T-helper 17 cell (primary cell): ENCODE results near the gene BBS9. TPM values are rescaled to one million over a fixed set of nuclear protein-coding genes. Genes with fewer than 3 reads are reported as not detected.
"Not testable (repeated sequence)": the region's sequence is repeated elsewhere in the genome, so short reads cannot be mapped to it uniquely, and the experiment has no call there.

Source experiments
- ATAC-seq: fragments of 150-1000 bp; cut with Tn5 transposase; 2 replicates; pipeline ENCODE4 v1.10.0; 2021; ENCODE audit warnings: mild to moderate bottlenecking, moderate library complexity
- DNase-seq, 3 donors: peaks; one replicate each; pipeline versions ENCODE4 v3.0.0 to v3.0.0-alpha.2; 2020 to 2021
- H3K9me3 ChIP-seq: one replicate; pipeline ENCODE4 v1.7.0; 2013; ENCODE audit warnings: low read length, mild to moderate bottlenecking; ENCODE audit not compliant: control insufficient read depth, poor library complexity, severe bottlenecking
- H3K27ac Mint-ChIP-seq: one replicate; pipeline ENCODE4 v1.8.0; 2022; ENCODE audit warnings: mild to moderate bottlenecking, moderate library complexity, mixed read lengths
- H3K27me3 Mint-ChIP-seq: one replicate; pipeline ENCODE4 v1.8.0; 2022; ENCODE audit warnings: mixed read lengths
- H3K36me3 Mint-ChIP-seq: one replicate; pipeline ENCODE4 v1.8.0; 2022; ENCODE audit warnings: low read depth, mixed read lengths
- H3K4me1 Mint-ChIP-seq: one replicate; pipeline ENCODE4 v1.8.0; 2022; ENCODE audit warnings: mild to moderate bottlenecking, mixed read lengths
- H3K4me3 Mint-ChIP-seq: one replicate; pipeline ENCODE4 v1.8.0; 2022; ENCODE audit warnings: mild to moderate bottlenecking, moderate library complexity, mixed read lengths
- total RNA-seq, 4 donors: library from RNA in 2 of 4; stranded (reverse) in 2 of 4; gene quantifications; one replicate each; pipeline ENCODE4 v1.2.3 and lab custom pipeline; 2022 to 2026

Gene BBS9
- total RNA-seq, 2 donors from 2014 or later: 23.4 to 25.3 TPM

- H3K9me3 ChIP-seq: no peaks in the 10 kb centered on the region
- ATAC-seq (no peak), DNase-seq (no peak)
- no peak overlapping the region for H3K27ac Mint-ChIP-seq
- peaks cover 2% of the 10 kb centered on the region for H3K4me1 Mint-ChIP-seq
- H3K27me3 Mint-ChIP-seq: no peaks in the 10 kb centered on the region
- H3K36me3 Mint-ChIP-seq: no peaks in the 10 kb centered on the region
- no peak overlapping the region for H3K4me3 Mint-ChIP-seq
Measured at GRCh38 chr7:33232632-33233145, 103.3 kb downstream of the BBS9 start.

- no peak for DNase-seq
- no peaks in the 10 kb centered on the region for H3K27me3 Mint-ChIP-seq
- no peaks in the 10 kb centered on the region for H3K36me3 Mint-ChIP-seq
- H3K4me3 Mint-ChIP-seq: no peak overlapping the region
- H3K9me3 ChIP-seq: no peaks in the 10 kb centered on the region
- no peak overlapping the region for H3K27ac Mint-ChIP-seq
- H3K4me1 Mint-ChIP-seq: peaks cover 2% of the 10 kb centered on the region
- ATAC-seq: no peak
Measured at GRCh38 chr7:33233659-33234058, 104.3 kb downstream of the BBS9 start.

GRCh38 chr7:33237036-33237435 lies 107.7 kb downstream of the BBS9 start:
- H3K4me3 Mint-ChIP-seq: no peak overlapping the region
- no peaks in the 10 kb centered on the region for H3K36me3 Mint-ChIP-seq
- peaks cover 4% of the 10 kb centered on the region for H3K4me1 Mint-ChIP-seq
- no peaks in the 10 kb centered on the region for H3K9me3 ChIP-seq
- H3K27me3 Mint-ChIP-seq: no peaks in the 10 kb centered on the region
- no peak for ATAC-seq
- no peak overlapping the region for H3K27ac Mint-ChIP-seq
- no peak for DNase-seq

- H3K4me1 Mint-ChIP-seq: peaks cover 6% of the 10 kb centered on the region
- no peaks in the 10 kb centered on the region for H3K27me3 Mint-ChIP-seq
- no peak overlapping the region for H3K27ac Mint-ChIP-seq
- DNase-seq (no peak), ATAC-seq (no peak)
- H3K36me3 Mint-ChIP-seq: no peaks in the 10 kb centered on the region
- no peaks in the 10 kb centered on the region for H3K9me3 ChIP-seq
- no peak overlapping the region for H3K4me3 Mint-ChIP-seq
Measured at GRCh38 chr7:33243319-33243881, 114.0 kb downstream of the BBS9 start.

- Mint-ChIP-seq H3K4me1 (peaks cover 5% of the 10 kb centered on the region), H3K27me3 (no peaks in the 10 kb centered on the region), H3K36me3 (peaks cover 2% of the 10 kb centered on the region), H3K4me3 (no peak overlapping the region), H3K27ac (no peak overlapping the region)
- DNase-seq (no peak), ATAC-seq (no peak)
- H3K9me3 ChIP-seq: no peaks in the 10 kb centered on the region
Measured at GRCh38 chr7:33248671-33249070, 119.3 kb downstream of the BBS9 start.

GRCh38 chr7:33250421-33250871 lies 121.1 kb downstream of the BBS9 start:
- H3K4me3 Mint-ChIP-seq: no peak overlapping the region
- H3K36me3 Mint-ChIP-seq: peaks cover 2% of the 10 kb centered on the region
- DNase-seq (no peak), ATAC-seq (no peak)
- no peaks in the 10 kb centered on the region for H3K27me3 Mint-ChIP-seq
- H3K4me1 Mint-ChIP-seq: peaks cover 5% of the 10 kb centered on the region
- no peak overlapping the region for H3K27ac Mint-ChIP-seq
- no peaks in the 10 kb centered on the region for H3K9me3 ChIP-seq

GRCh38 chr7:33251301-33251700 lies 121.9 kb downstream of the BBS9 start:
- Mint-ChIP-seq H3K36me3 (peaks cover 2% of the 10 kb centered on the region), H3K27me3 (no peaks in the 10 kb centered on the region), H3K4me1 (peaks cover 2% of the 10 kb centered on the region), H3K27ac (no peak overlapping the region), H3K4me3 (no peak overlapping the region)
- DNase-seq (no peak), ATAC-seq (no peak)
- H3K9me3 ChIP-seq: no peaks in the 10 kb centered on the region

- no peak for ATAC-seq
- Mint-ChIP-seq H3K4me3 (no peak overlapping the region), H3K27ac (no peak overlapping the region), H3K36me3 (peaks cover 2% of the 10 kb centered on the region), H3K4me1 (peaks cover 8% of the 10 kb centered on the region), H3K27me3 (no peaks in the 10 kb centered on the region)
- DNase-seq: no peak
- no peaks in the 10 kb centered on the region for H3K9me3 ChIP-seq
Measured at GRCh38 chr7:33258491-33258951, 129.2 kb downstream of the BBS9 start.

GRCh38 chr7:33261585-33261984 lies 132.2 kb downstream of the BBS9 start:
- no peak for ATAC-seq
- no peak overlapping the region for H3K4me3 Mint-ChIP-seq
- peaks cover 5% of the 10 kb centered on the region for H3K36me3 Mint-ChIP-seq

GRCh38 chr7:33262476-33262875 lies 133.1 kb downstream of the BBS9 start:
- Mint-ChIP-seq H3K36me3 (peaks cover 5% of the 10 kb centered on the region), H3K4me3 (no peak overlapping the region), H3K27me3 (no peaks in the 10 kb centered on the region), H3K27ac (no peak overlapping the region), H3K4me1 (peaks cover 8% of the 10 kb centered on the region)
- no peaks in the 10 kb centered on the region for H3K9me3 ChIP-seq
- DNase-seq (no peak), ATAC-seq (no peak)

More at GRCh38 chr7:33261585-33261984, 132.2 kb downstream of the BBS9 start:
- Mint-ChIP-seq H3K4me1 (peaks cover 8% of the 10 kb centered on the region), H3K27me3 (no peaks in the 10 kb centered on the region), H3K27ac (peak overlapping the region; percentile 37)
- no peak for DNase-seq
- no peaks in the 10 kb centered on the region for H3K9me3 ChIP-seq

GRCh38 chr7:33271839-33272371 lies 142.5 kb downstream of the BBS9 start:
- not testable (repeated sequence) for H3K4me3 Mint-ChIP-seq, H3K36me3 Mint-ChIP-seq, H3K9me3 ChIP-seq, H3K27me3 Mint-ChIP-seq, H3K4me1 Mint-ChIP-seq, DNase-seq, ATAC-seq, H3K27ac Mint-ChIP-seq

- Mint-ChIP-seq H3K4me1 (no peaks in the 10 kb centered on the region), H3K27me3 (no peaks in the 10 kb centered on the region), H3K36me3 (peaks cover 7% of the 10 kb centered on the region), H3K27ac (no peak overlapping the region), H3K4me3 (no peak overlapping the region)
- no peak for ATAC-seq
- no peak for DNase-seq
- H3K9me3 ChIP-seq: peaks cover 3% of the 10 kb centered on the region
Measured at GRCh38 chr7:33273356-33273755, 144.0 kb downstream of the BBS9 start.

- Mint-ChIP-seq H3K36me3 (peaks cover 6% of the 10 kb centered on the region), H3K4me3 (no peak overlapping the region), H3K4me1 (no peaks in the 10 kb centered on the region), H3K27ac (no peak overlapping the region), H3K27me3 (no peaks in the 10 kb centered on the region)
- no peak for ATAC-seq
- H3K9me3 ChIP-seq: peaks cover 3% of the 10 kb centered on the region
- no peak for DNase-seq
Measured at GRCh38 chr7:33276325-33276724, 147.0 kb downstream of the BBS9 start.

GRCh38 chr7:33276729-33277128 lies 147.4 kb downstream of the BBS9 start:
- Mint-ChIP-seq H3K36me3 (peaks cover 6% of the 10 kb centered on the region), H3K4me1 (no peaks in the 10 kb centered on the region), H3K4me3 (no peak overlapping the region), H3K27ac (no peak overlapping the region), H3K27me3 (no peaks in the 10 kb centered on the region)
- ATAC-seq (no peak), DNase-seq (no peak)
- peaks cover 3% of the 10 kb centered on the region for H3K9me3 ChIP-seq
